Neuron (in vitro differentiated cells): ENCODE measurements around the gene GFRA1.

Experiments used
- H2AFZ ChIP-seq: one replicate; pipeline ENCODE4 v1.6.1; 2013; ENCODE audit warnings: low read depth, mild to moderate bottlenecking, inconsistent platforms, low read length, moderate library complexity
- H3K27me3 ChIP-seq: one replicate; pipeline ENCODE4 v1.6.1; 2013; ENCODE audit warnings: low read length; ENCODE audit not compliant: insufficient read depth
- H3K36me3 ChIP-seq: one replicate; pipeline ENCODE4 v1.6.1; 2013; ENCODE audit warnings: low read length; ENCODE audit not compliant: insufficient read depth
- H3K4me1 ChIP-seq: one replicate; pipeline ENCODE4 v1.6.1; 2013; ENCODE audit warnings: low read length; ENCODE audit not compliant: insufficient read depth
- H3K4me3 ChIP-seq: 2 replicates; pipeline ENCODE4 v1.5.1; 2013; ENCODE audit warnings: mild to moderate bottlenecking, low read length, moderate library complexity
- H3K9me3 ChIP-seq: one replicate; pipeline ENCODE4 v1.6.1; 2013; ENCODE audit warnings: low read length

Gene GFRA1

GRCh38 chr10:116150606-116151005, 122.4 kb downstream of the GFRA1 start:
- Histone ChIP-seq H2AFZ (no peak overlapping the region), H3K36me3 (no peaks in the 10 kb centered on the region), H3K9me3 (no peaks in the 10 kb centered on the region), H3K27me3 (no peaks in the 10 kb centered on the region), H3K4me3 (no peak overlapping the region), H3K4me1 (peaks cover 13% of the 10 kb centered on the region)

DNA sequence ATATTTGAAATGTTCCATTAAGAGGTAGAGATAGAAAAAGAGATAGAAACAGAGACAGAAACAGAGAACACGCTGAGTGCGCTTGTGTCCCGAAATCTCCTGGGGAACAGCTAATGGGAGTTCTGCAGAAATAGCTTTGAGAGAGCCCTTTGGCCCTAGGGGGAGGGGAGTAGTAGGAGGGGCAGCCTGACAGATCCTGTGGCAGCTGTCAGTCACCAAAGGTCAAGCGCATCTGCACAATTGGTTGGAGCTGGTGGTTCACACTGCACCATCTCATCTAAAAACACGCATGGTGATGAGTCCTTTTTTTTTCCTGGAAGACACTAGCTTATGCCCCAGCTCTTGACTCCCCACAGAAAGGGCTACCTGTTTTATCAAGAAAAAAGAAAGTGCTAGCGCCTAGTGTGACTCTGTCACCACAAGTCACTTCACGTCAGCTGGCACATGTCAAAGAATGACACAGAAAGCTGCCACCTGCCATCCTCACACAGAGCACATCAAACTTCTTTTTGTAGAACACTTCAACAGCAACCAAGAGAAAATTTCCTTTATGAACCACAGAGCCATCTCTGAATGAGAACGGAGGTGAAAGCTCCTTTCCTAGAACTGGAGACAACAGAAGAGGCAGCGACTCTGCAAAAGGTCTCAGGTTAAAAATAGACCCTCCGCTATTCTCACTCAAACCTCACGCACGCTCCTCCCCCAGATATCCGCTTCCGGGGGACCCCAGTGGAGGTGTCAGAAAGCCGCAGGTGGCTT, 125.7 kb downstream of the GFRA1 start:
- Histone ChIP-seq H3K36me3 (no peaks in the 10 kb centered on the region), H2AFZ (no peak overlapping the region), H3K4me3 (no peak overlapping the region), H3K27me3 (no peaks in the 10 kb centered on the region), H3K9me3 (no peaks in the 10 kb centered on the region), H3K4me1 (peaks cover 18% of the 10 kb centered on the region)

GRCh38 chr10:116146372-116147140, 126.5 kb downstream of the GFRA1 start:
- H3K27me3 ChIP-seq: no peaks in the 10 kb centered on the region
- no peaks in the 10 kb centered on the region for H3K9me3 ChIP-seq
- no peak overlapping the region for H2AFZ ChIP-seq
- H3K4me3 ChIP-seq: no peak overlapping the region
- no peaks in the 10 kb centered on the region for H3K36me3 ChIP-seq
- H3K4me1 ChIP-seq: peaks cover 18% of the 10 kb centered on the region

DNA sequence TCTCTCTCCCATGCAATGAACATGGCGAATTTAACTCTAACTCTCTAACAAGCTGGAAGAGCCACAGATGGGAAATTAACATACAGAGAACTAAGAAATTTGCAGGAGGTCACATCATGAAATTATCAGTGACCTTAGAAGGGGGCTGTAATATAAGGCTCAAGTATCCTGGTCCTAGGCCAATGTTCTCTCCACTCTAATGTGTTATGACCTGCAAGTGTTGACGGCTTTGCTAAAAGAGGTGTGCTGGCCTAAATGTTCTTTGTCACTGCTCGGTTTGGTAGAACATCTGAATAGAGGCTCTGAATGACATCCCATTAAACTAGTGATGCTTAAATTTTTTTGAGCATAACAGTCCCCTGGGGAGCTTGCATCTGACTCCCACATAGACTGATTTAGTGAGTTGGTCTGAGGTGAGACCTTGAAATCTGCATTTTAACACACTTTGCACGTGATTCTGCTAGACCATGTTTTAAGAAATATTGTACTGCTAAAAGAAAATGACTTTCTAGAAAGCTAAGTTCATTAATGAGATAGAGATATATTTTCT, 129.3 kb downstream of the GFRA1 start:
- H3K36me3 ChIP-seq: no peaks in the 10 kb centered on the region
- no peak overlapping the region for H3K4me3 ChIP-seq
- peaks cover 18% of the 10 kb centered on the region for H3K4me1 ChIP-seq
- no peaks in the 10 kb centered on the region for H3K27me3 ChIP-seq
- H2AFZ ChIP-seq: no peak overlapping the region
- no peaks in the 10 kb centered on the region for H3K9me3 ChIP-seq

GRCh38 chr10:116141855-116142254, 131.2 kb downstream of the GFRA1 start:
- H3K36me3 ChIP-seq: no peaks in the 10 kb centered on the region
- H3K27me3 ChIP-seq: no peaks in the 10 kb centered on the region
- peaks cover 9% of the 10 kb centered on the region for H3K4me1 ChIP-seq
- H2AFZ ChIP-seq: no peak overlapping the region
- H3K9me3 ChIP-seq: no peaks in the 10 kb centered on the region
- H3K4me3 ChIP-seq: no peak overlapping the region

- peaks cover 5% of the 10 kb centered on the region for H3K4me1 ChIP-seq
Observed at GRCh38 chr10:116141246-116141645, 131.8 kb downstream of the GFRA1 start.

GRCh38 chr10:116139886-116140285, 133.1 kb downstream of the GFRA1 start:
- Histone ChIP-seq H3K9me3 (no peaks in the 10 kb centered on the region), H2AFZ (no peak overlapping the region), H3K27me3 (no peaks in the 10 kb centered on the region), H3K4me3 (no peak overlapping the region), H3K4me1 (peaks cover 5% of the 10 kb centered on the region), H3K36me3 (no peaks in the 10 kb centered on the region)

More at GRCh38 chr10:116141246-116141645, 131.8 kb downstream of the GFRA1 start:
- H3K36me3 ChIP-seq: no peaks in the 10 kb centered on the region
- no peaks in the 10 kb centered on the region for H3K9me3 ChIP-seq
- H2AFZ ChIP-seq: no peak overlapping the region
- no peak overlapping the region for H3K4me3 ChIP-seq
- H3K27me3 ChIP-seq: no peaks in the 10 kb centered on the region

- H2AFZ ChIP-seq: no peak overlapping the region
- H3K9me3 ChIP-seq: no peaks in the 10 kb centered on the region
- H3K4me1 ChIP-seq: peaks cover 5% of the 10 kb centered on the region
- no peak overlapping the region for H3K4me3 ChIP-seq
- H3K27me3 ChIP-seq: no peaks in the 10 kb centered on the region
- no peaks in the 10 kb centered on the region for H3K36me3 ChIP-seq
Observed at GRCh38 chr10:116138897-116139296, 134.1 kb downstream of the GFRA1 start.

- Histone ChIP-seq H2AFZ (no peak overlapping the region), H3K9me3 (no peaks in the 10 kb centered on the region), H3K4me3 (no peak overlapping the region), H3K27me3 (no peaks in the 10 kb centered on the region), H3K36me3 (no peaks in the 10 kb centered on the region), H3K4me1 (peaks cover 2% of the 10 kb centered on the region)
Observed at GRCh38 chr10:116136261-116136660, 136.7 kb downstream of the GFRA1 start.

GRCh38 chr10:116134322-116134721, 138.7 kb downstream of the GFRA1 start:
- Histone ChIP-seq H3K27me3 (no peaks in the 10 kb centered on the region), H3K4me1 (peaks cover 2% of the 10 kb centered on the region), H3K4me3 (no peak overlapping the region), H3K36me3 (no peaks in the 10 kb centered on the region), H3K9me3 (no peaks in the 10 kb centered on the region), H2AFZ (no peak overlapping the region)

DNA sequence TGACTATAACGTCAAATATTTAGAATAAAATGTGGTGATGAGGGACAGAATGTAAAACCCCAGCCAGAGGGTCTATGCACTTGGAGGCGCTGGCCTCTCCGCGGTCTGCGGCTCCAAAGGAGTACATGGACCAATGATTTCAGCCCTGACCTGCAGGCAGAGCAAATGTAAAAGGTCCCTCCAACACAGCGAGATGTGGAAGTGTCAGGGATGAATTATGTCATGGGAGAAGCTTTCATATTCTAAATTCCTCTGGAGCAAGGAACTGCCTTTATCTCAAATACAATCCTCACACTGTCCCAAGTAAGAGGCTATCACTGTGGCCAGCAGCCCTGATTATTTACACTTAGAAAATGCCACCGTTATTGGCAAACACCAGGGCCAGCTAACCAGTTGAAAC, 139.4 kb downstream of the GFRA1 start:
- no peaks in the 10 kb centered on the region for H3K27me3 ChIP-seq
- H3K9me3 ChIP-seq: no peaks in the 10 kb centered on the region
- no peak overlapping the region for H2AFZ ChIP-seq
- H3K4me1 ChIP-seq: peaks cover 2% of the 10 kb centered on the region
- no peaks in the 10 kb centered on the region for H3K36me3 ChIP-seq
- no peak overlapping the region for H3K4me3 ChIP-seq

DNA sequence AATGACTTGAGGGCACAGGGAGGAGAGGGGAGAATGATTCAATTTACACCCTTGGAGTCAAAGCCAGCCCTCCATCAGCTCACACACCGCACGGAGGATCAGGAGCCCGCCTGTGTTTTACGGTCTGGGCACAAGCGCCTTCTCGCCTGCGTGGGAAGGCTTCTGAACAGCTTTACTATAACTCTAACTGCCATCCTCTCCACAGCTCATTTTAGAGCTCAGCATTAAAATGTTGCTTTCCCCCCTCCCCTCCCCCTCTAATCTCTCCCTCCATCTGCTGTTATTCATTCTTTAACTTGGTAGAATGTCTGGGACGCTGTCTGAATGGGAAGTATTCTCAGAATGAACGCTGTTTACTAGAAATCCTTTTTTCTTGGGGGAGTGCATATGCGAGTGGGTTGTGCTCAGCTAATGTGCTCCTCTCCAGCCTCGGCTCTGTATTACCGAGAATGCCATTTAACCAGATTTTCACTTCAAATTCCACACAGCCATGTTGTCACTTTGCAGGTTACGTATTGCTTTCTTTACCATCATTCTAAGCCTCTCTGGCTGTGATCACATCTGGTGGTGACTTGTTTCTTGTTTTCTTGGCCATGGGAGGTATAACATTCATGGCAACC, 140.1 kb downstream of the GFRA1 start:
- no peak overlapping the region for H3K4me3 ChIP-seq
- no peaks in the 10 kb centered on the region for H3K9me3 ChIP-seq
- H3K27me3 ChIP-seq: no peaks in the 10 kb centered on the region
- H3K36me3 ChIP-seq: no peaks in the 10 kb centered on the region
- no peak overlapping the region for H2AFZ ChIP-seq
- peaks cover 2% of the 10 kb centered on the region for H3K4me1 ChIP-seq

- Histone ChIP-seq H3K4me1 (peaks cover 17% of the 10 kb centered on the region), H3K36me3 (peaks cover 4% of the 10 kb centered on the region), H2AFZ (no peak overlapping the region)
Observed at GRCh38 chr10:116130006-116130405, 143.0 kb downstream of the GFRA1 start.

More at GRCh38 chr10:116130006-116130405, 143.0 kb downstream of the GFRA1 start:
- Histone ChIP-seq H3K4me3 (no peak overlapping the region), H3K27me3 (no peaks in the 10 kb centered on the region), H3K9me3 (no peaks in the 10 kb centered on the region)
